ENCODE results near the gene PAX3. TPM values are rescaled to one million over a fixed set of nuclear protein-coding genes. Genes with fewer than 3 reads are reported as not detected.

PAX3 gene
- total and polyA plus RNA-seq, 9 of the 15 experiments (the other 6 are each of a cell fraction or from before 2014, with no cell fraction given), result not detected

DNA sequence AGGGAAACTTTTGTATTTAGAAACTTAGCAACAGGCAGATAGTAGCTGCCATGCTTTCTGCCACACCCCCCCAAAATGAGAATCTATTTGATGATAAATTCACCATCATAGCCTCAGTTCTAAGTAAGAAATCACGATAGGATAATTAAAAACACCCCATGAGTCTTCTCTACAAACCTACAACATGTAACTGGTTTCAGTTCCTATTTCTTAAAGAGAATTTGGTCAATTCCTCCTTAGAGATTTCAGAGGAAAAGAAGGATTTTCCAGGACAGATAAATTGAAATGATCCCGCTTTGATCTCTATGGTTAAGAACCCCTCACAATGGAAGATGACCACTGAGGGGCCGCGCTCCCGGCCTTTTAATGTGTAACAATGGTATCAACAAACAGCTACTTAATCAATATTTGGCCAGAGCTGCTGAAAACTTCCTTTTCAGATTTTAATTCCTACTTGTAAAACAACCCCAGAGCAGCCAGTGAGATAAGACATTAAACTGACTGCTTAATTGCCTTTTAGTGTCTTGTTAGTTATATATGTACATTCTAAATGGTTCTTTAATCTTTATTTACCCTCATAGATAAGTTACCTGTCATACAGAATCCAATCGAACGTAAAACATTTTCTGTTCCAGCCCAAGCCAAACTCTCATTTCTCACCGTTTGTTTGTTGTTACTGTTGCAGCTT is 10.1 kb downstream of the PAX3 start:
- Histone ChIP-seq H3K79me2 (ENCODE audit: control insufficient read depth, insufficient read depth, low read length) (no peaks in the 10 kb centered on the region), H3K9ac (ENCODE audit: insufficient read depth in 1 of 2, low read depth in 2 of 2, low read length in 2 of 2) (no peak overlapping the region), H3K4me1 (replicated peaks in 1 of 2; ENCODE audit: control insufficient read depth in 2 of 2, insufficient read depth in 2 of 2, low read length in 2 of 2) (no peaks in the 10 kb centered on the region), H3K4me2 (ENCODE audit: insufficient read depth, low read length) (no peak overlapping the region), H3K4me3 (no peak overlapping the region), H3K27ac (ENCODE audit: extremely low read depth, low read depth, low read length) (no peak overlapping the region), H4K20me1 (replicated peaks; ENCODE audit: control insufficient read depth, insufficient read depth, low read length) (no peaks in the 10 kb centered on the region), H2AFZ (ENCODE audit: low read depth, low read length) (no peak overlapping the region), H3K9me1 (ENCODE audit: control insufficient read depth, insufficient read depth, low read length) (no peaks in the 10 kb centered on the region), H3K36me3 (ENCODE audit: control insufficient read depth, insufficient read depth, low read length) (no peaks in the 10 kb centered on the region), H3K9me3 (replicated peaks; ENCODE audit: control insufficient read depth, insufficient read depth, low read depth, low read length) (no peaks in the 10 kb centered on the region), H3K27me3 (ENCODE audit: control insufficient read depth in 2 of 2, insufficient read depth in 2 of 2, low read length in 2 of 2) (peaks cover 0 to 4% of the 10 kb centered on the region in 2 experiments; a peak in 1 of 5 replicates)
- no peak for TF ChIP-seq RNF2 (IDR thresholded peaks at IDR 0.05)
- no peak for TF ChIP-seq ZNF583 (CRISPR knock-in tag; IDR thresholded peaks at IDR 0.05)
- TF ChIP-seq NR3C1 (CRISPR knock-in tag; IDR thresholded peaks at IDR 0.05), result no peak
- TF ChIP-seq ZEB2 (IDR thresholded peaks at IDR 0.05), result no peak
- TF ChIP-seq GTF2F1 (IDR thresholded peaks at IDR 0.05; ENCODE audit: low read depth, low read length), result no peak
- no peak for TF ChIP-seq KLF13 (tag; IDR thresholded peaks at IDR 0.05; ENCODE audit: borderline replicate concordance, low read depth)
- no peak for TF ChIP-seq DDX20 (tag; IDR thresholded peaks at IDR 0.05; ENCODE audit: low read depth)
- TF ChIP-seq, protein P1, sequence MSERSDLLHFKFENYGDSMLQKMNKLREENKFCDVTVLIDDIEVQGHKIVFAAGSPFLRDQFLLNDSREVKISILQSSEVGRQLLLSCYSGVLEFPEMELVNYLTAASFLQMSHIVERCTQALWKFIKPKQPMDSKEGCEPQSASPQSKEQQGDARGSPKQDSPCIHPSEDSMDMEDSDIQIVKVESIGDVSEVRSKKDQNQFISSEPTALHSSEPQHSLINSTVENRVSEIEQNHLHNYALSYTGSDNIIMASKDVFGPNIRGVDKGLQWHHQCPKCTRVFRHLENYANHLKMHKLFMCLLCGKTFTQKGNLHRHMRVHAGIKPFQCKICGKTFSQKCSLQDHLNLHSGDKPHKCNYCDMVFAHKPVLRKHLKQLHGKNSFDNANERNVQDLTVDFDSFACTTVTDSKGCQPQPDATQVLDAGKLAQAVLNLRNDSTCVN (CRISPR knock-in tag; IDR thresholded peaks at IDR 0.05), result no peak
- no peak for TF ChIP-seq GABPB2 (CRISPR knock-in tag; conservative IDR thresholded peaks at IDR 0.05)
- TF ChIP-seq HDAC3 (IDR thresholded peaks at IDR 0.05; ENCODE audit: borderline replicate concordance, partially characterized antibody), result no peak
- TF ChIP-seq RBFOX2 (IDR thresholded peaks at IDR 0.05; ENCODE audit: low read depth, low read length), result no peak
- TF ChIP-seq ZNF586 (CRISPR knock-in tag; conservative IDR thresholded peaks at IDR 0.05), result no peak
- TF ChIP-seq, protein P2, sequence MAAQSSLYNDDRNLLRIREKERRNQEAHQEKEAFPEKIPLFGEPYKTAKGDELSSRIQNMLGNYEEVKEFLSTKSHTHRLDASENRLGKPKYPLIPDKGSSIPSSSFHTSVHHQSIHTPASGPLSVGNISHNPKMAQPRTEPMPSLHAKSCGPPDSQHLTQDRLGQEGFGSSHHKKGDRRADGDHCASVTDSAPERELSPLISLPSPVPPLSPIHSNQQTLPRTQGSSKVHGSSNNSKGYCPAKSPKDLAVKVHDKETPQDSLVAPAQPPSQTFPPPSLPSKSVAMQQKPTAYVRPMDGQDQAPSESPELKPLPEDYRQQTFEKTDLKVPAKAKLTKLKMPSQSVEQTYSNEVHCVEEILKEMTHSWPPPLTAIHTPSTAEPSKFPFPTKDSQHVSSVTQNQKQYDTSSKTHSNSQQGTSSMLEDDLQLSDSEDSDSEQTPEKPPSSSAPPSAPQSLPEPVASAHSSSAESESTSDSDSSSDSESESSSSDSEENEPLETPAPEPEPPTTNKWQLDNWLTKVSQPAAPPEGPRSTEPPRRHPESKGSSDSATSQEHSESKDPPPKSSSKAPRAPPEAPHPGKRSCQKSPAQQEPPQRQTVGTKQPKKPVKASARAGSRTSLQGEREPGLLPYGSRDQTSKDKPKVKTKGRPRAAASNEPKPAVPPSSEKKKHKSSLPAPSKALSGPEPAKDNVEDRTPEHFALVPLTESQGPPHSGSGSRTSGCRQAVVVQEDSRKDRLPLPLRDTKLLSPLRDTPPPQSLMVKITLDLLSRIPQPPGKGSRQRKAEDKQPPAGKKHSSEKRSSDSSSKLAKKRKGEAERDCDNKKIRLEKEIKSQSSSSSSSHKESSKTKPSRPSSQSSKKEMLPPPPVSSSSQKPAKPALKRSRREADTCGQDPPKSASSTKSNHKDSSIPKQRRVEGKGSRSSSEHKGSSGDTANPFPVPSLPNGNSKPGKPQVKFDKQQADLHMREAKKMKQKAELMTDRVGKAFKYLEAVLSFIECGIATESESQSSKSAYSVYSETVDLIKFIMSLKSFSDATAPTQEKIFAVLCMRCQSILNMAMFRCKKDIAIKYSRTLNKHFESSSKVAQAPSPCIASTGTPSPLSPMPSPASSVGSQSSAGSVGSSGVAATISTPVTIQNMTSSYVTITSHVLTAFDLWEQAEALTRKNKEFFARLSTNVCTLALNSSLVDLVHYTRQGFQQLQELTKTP (IDR thresholded peaks at IDR 0.05; ENCODE audit: low read depth in 1 of 2, partially characterized antibody in 2 of 2), result no peak
- TF ChIP-seq FOXJ3 (CRISPR knock-in tag; IDR thresholded peaks at IDR 0.05), result no peak
- POLR2A ChIA-PET, result no interaction called here
- intact Hi-C loops (cut with micrococcal nuclease) (no loop called here), in situ Hi-C loops (cut with MboI) (no loop called here)
- WGBS (ENCODE audit: insufficient coverage, low coverage, missing lambda C conversion rate), result 5% methylated on average over 8 of the region's 8 CpGs
- FAIRE-seq (no peak), DNase-seq (ENCODE audit: extremely low read depth in 1 of 4, low spot score in 3 of 4) (no peak), ATAC-seq (no peak)
- no TSS peak for BruUV-seq (replicated peaks)
- CTCF ChIA-PET (ENCODE audit: low intra/inter-chr PET ratio), result no interaction called here
